ENCODE measurements around the gene BTNL8. TPM values are rescaled to one million over a fixed set of nuclear protein-coding genes. Genes with fewer than 3 reads are reported as not detected.

Gene BTNL8
- total and polyA plus RNA-seq, 2 donors: 0.24 to 0.46 TPM

DNA sequence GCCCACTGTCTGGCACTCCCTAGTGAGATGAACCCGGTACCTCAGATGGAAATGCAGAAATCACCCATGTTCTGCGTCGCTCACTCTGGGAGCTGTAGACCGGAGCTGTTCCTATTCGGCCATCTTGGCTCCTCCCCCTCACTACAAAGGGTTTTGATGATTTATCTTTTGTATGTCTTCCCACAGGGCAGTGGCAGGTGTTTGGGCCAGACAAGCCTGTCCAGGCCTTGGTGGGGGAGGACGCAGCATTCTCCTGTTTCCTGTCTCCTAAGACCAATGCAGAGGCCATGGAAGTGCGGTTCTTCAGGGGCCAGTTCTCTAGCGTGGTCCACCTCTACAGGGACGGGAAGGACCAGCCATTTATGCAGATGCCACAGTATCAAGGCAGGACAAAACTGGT lies 9.4 kb downstream of the BTNL8 start:
- no peak for DNase-seq (ENCODE audit: low read depth in 6 of 9, low spot score in 9 of 9)
- no peak overlapping the region for H3K4me3 ChIP-seq (ENCODE audit: low read length in 2 of 2)

DNA sequence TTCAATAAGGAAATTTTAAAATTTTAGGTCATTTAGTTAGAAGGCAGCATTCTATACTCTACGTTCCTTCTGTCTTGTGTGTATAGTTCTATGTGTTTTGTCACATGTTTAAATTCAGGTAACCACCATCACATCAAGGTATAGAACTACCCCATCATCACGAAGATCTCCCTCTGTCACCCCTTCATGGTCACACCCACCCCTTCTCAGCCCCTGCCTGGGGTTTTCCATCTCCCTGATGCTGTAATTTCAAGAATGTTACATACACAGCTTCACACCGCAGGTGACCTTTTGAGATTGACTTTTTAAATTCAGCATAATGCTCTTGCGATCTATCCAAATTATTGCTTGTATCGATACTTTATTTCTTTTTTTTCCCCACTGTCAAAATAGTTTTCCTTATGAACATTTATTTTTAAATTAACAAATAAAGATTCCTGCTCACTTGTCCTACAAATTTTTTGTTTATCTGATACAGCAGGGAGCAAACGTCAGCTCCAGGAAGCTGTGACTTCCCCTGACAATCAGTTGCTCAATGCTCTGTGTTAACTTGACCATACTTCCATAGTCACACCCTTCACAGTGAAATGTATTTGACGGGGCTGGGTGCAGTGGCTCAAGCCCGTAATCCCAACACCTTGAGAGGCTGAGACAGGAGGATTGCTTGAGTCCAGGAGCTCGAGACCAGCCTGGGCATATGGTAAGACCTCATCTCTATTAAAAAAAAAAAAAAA lies 10.2 kb downstream of the BTNL8 start:
- DNase-seq (ENCODE audit: low read depth in 6 of 9, low spot score in 9 of 9): no peak
- Histone ChIP-seq H3K4me3 (ENCODE audit: low read length in 2 of 2) (no peak overlapping the region), H3K27me3 (ENCODE audit: control insufficient read depth in 2 of 2, insufficient read depth in 1 of 2, low read length in 1 of 2) (no peaks in the 10 kb centered on the region), H3K27ac (ENCODE audit: low read depth in 1 of 2, low read length in 1 of 2) (no peak overlapping the region), H3K4me1 (ENCODE audit: control insufficient read depth in 2 of 2, insufficient read depth in 2 of 2, low read length in 2 of 2) (no peaks in the 10 kb centered on the region), H3K36me3 (ENCODE audit: control insufficient read depth in 2 of 2, insufficient read depth in 2 of 2, low read length in 1 of 2) (no peaks in the 10 kb centered on the region), H3K9me3 (ENCODE audit: control insufficient read depth in 2 of 2, insufficient read depth in 1 of 2, low read length in 1 of 2) (no peaks in the 10 kb centered on the region)
- WGBS: 76% methylated on average over 9 of the region's 9 CpGs

More for the DNA sequence above, 9.4 kb downstream of the BTNL8 start:
- no peaks in the 10 kb centered on the region for H3K9me3 ChIP-seq (ENCODE audit: control insufficient read depth in 2 of 2, insufficient read depth in 1 of 2, low read length in 1 of 2)
- no peaks in the 10 kb centered on the region for H3K36me3 ChIP-seq (ENCODE audit: control insufficient read depth in 2 of 2, insufficient read depth in 2 of 2, low read length in 1 of 2)
- H3K27me3 ChIP-seq (ENCODE audit: control insufficient read depth in 2 of 2, insufficient read depth in 1 of 2, low read length in 1 of 2): no peaks in the 10 kb centered on the region
- WGBS: 91% methylated on average over 9 of the region's 9 CpGs
- no peak overlapping the region for H3K27ac ChIP-seq (ENCODE audit: low read depth in 1 of 2, low read length in 1 of 2)
- H3K4me1 ChIP-seq (ENCODE audit: control insufficient read depth in 2 of 2, insufficient read depth in 2 of 2, low read length in 2 of 2): no peaks in the 10 kb centered on the region

DNA sequence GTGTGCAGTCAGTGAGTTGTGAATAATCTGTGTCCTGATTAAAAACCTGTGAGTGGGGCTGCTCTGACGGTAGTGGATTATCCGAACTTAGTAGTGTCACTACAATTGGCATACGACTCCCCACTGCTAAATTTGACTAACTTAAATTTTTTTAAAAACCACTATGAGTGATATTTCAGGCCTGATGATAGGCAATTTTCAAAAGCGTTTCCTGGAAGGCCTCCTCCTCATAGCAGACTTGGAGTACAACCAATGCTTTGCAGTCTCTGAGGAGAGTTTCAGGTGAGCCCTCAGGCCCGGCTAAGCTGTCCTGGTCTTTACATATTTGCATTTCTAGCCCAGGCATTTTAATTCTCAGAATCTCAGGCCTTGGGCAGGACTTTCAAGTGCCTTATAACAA lies 10.8 kb downstream of the BTNL8 start:
- WGBS: 82% methylated on average over 5 of the region's 5 CpGs
- no peaks in the 10 kb centered on the region for H3K36me3 ChIP-seq (ENCODE audit: control insufficient read depth in 2 of 2, insufficient read depth in 2 of 2, low read length in 1 of 2)
- no peaks in the 10 kb centered on the region for H3K4me1 ChIP-seq (ENCODE audit: control insufficient read depth in 2 of 2, insufficient read depth in 2 of 2, low read length in 2 of 2)
- no peaks in the 10 kb centered on the region for H3K27me3 ChIP-seq (ENCODE audit: control insufficient read depth in 2 of 2, insufficient read depth in 1 of 2, low read length in 1 of 2)
- no peaks in the 10 kb centered on the region for H3K9me3 ChIP-seq (ENCODE audit: control insufficient read depth in 2 of 2, insufficient read depth in 1 of 2, low read length in 1 of 2)
- no peak for DNase-seq (ENCODE audit: low read depth in 6 of 9, low spot score in 9 of 9)
- H3K4me3 ChIP-seq (ENCODE audit: low read length in 2 of 2): no peak overlapping the region
- H3K27ac ChIP-seq (ENCODE audit: low read depth in 1 of 2, low read length in 1 of 2): no peak overlapping the region

DNA sequence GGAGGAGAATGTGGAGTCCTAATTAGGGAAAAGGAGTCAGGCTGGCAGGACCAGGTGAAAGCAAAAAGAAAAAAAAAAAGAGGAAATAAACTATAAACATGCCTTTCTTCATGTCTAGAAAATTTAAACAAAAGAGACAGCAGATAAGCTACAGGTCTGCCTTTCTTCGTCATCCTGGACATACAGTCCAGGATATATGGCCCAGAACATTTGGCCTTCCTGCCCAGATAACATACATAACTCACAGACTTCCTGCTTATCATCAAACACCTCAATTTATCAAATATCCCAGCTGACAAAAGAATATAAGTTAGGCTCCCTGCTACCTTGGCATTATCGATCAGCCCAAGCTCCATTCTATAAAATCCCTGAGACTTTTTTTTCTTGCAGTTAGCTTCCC lies 11.2 kb downstream of the BTNL8 start:
- Histone ChIP-seq H3K27me3 (ENCODE audit: control insufficient read depth in 2 of 2, insufficient read depth in 1 of 2, low read length in 1 of 2) (no peaks in the 10 kb centered on the region), H3K27ac (ENCODE audit: low read depth in 1 of 2, low read length in 1 of 2) (no peak overlapping the region), H3K9me3 (ENCODE audit: control insufficient read depth in 2 of 2, insufficient read depth in 1 of 2, low read length in 1 of 2) (no peaks in the 10 kb centered on the region), H3K36me3 (ENCODE audit: control insufficient read depth in 2 of 2, insufficient read depth in 2 of 2, low read length in 1 of 2) (no peaks in the 10 kb centered on the region), H3K4me1 (ENCODE audit: control insufficient read depth in 2 of 2, insufficient read depth in 2 of 2, low read length in 2 of 2) (no peaks in the 10 kb centered on the region), H3K4me3 (ENCODE audit: low read length in 2 of 2) (no peak overlapping the region)
- 69% methylated on average over 2 of the region's 2 CpGs for WGBS
- no peak for DNase-seq (ENCODE audit: low read depth in 6 of 9, low spot score in 9 of 9)

DNA sequence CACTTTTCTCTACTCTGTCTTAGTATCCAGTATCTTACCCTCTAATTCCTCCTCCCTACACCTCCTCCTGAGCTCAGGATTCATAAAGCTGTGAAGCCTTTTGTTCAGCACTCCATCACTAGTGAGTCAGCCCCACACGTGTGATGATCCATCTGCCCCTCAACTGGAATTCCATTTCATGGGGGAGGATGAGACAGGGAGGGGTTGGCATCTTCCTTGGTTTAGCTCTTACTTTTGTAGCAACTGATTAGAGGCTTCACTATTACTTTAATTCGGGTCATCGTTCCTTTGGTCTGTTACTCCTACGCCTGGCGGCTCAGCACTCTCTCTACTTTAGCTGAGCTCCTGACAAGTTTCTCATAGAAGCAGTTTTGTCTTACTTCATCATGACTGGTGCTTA lies 11.8 kb downstream of the BTNL8 start:
- Histone ChIP-seq H3K27me3 (ENCODE audit: control insufficient read depth in 2 of 2, insufficient read depth in 1 of 2, low read length in 1 of 2) (no peaks in the 10 kb centered on the region), H3K4me3 (ENCODE audit: low read length in 2 of 2) (no peak overlapping the region), H3K9me3 (ENCODE audit: control insufficient read depth in 2 of 2, insufficient read depth in 1 of 2, low read length in 1 of 2) (no peaks in the 10 kb centered on the region), H3K27ac (ENCODE audit: low read depth in 1 of 2, low read length in 1 of 2) (no peak overlapping the region), H3K4me1 (ENCODE audit: control insufficient read depth in 2 of 2, insufficient read depth in 2 of 2, low read length in 2 of 2) (no peaks in the 10 kb centered on the region), H3K36me3 (ENCODE audit: control insufficient read depth in 2 of 2, insufficient read depth in 2 of 2, low read length in 1 of 2) (no peaks in the 10 kb centered on the region)
- no peak for DNase-seq (ENCODE audit: low read depth in 6 of 9, low spot score in 9 of 9)
- 97% methylated on average over 5 of the region's 5 CpGs for WGBS

DNA sequence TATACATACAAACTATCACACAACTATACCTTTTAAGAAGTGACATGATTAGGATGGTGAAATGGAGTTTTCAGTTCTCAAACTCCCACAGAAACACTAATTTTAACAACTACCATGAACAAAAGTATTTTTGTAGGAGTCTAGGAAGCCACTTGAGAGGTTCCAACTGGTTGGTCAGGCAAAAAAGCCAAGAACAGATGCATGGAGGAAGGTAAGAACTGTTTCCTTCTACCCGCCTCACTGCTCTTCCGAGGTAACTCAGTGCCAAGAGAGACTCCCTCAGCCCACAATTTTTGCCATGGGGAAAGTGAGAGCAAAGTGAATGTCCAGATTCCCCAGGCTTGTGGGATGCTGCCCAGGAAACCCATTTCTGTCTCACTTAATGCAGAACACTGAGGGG lies 15.7 kb downstream of the BTNL8 start:
- Histone ChIP-seq H3K27me3 (ENCODE audit: control insufficient read depth in 2 of 2, insufficient read depth in 1 of 2, low read length in 1 of 2) (no peaks in the 10 kb centered on the region), H3K27ac (ENCODE audit: low read depth in 1 of 2, low read length in 1 of 2) (no peak overlapping the region), H3K4me3 (ENCODE audit: low read length in 2 of 2) (no peak overlapping the region), H3K36me3 (ENCODE audit: control insufficient read depth in 2 of 2, insufficient read depth in 2 of 2, low read length in 1 of 2) (no peaks in the 10 kb centered on the region), H3K4me1 (ENCODE audit: control insufficient read depth in 2 of 2, insufficient read depth in 2 of 2, low read length in 2 of 2) (no peaks in the 10 kb centered on the region), H3K9me3 (ENCODE audit: control insufficient read depth in 2 of 2, insufficient read depth in 1 of 2, low read length in 1 of 2) (no peaks in the 10 kb centered on the region)
- no peak for DNase-seq (ENCODE audit: low read depth in 6 of 9, low spot score in 9 of 9)
- WGBS: 98% methylated on average over 2 of the region's 2 CpGs

DNA sequence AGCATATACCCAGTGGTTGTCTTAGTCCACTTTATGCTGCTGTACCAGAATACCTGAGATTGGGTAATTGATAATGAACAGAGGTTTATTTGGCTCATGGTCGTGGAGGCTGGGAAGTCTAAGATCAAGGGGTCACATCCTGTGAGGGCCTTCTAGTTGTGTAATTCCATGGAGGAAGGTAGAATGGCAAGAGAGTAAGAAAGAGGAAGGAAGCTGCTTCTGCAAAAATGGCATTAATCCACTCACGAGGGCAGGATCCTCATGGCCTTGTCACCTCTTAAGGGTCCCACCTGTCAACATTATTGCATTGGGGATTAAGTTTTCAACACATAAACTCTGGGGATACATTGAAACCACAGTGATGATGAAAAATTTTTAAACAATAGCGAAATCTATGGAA lies 17.0 kb downstream of the BTNL8 start:
- no peaks in the 10 kb centered on the region for H3K36me3 ChIP-seq (ENCODE audit: control insufficient read depth in 2 of 2, insufficient read depth in 2 of 2, low read length in 1 of 2)
- H3K27me3 ChIP-seq (ENCODE audit: control insufficient read depth in 2 of 2, insufficient read depth in 1 of 2, low read length in 1 of 2): no peaks in the 10 kb centered on the region
- H3K27ac ChIP-seq (ENCODE audit: low read depth in 1 of 2, low read length in 1 of 2): no peak overlapping the region
- no peaks in the 10 kb centered on the region for H3K4me1 ChIP-seq (ENCODE audit: control insufficient read depth in 2 of 2, insufficient read depth in 2 of 2, low read length in 2 of 2)
- H3K4me3 ChIP-seq (ENCODE audit: low read length in 2 of 2): no peak overlapping the region
- WGBS: 41% methylated on average over 3 of the region's 3 CpGs
- no peak for DNase-seq (ENCODE audit: low read depth in 6 of 9, low spot score in 9 of 9)
- no peaks in the 10 kb centered on the region for H3K9me3 ChIP-seq (ENCODE audit: control insufficient read depth in 2 of 2, insufficient read depth in 1 of 2, low read length in 1 of 2)

DNA sequence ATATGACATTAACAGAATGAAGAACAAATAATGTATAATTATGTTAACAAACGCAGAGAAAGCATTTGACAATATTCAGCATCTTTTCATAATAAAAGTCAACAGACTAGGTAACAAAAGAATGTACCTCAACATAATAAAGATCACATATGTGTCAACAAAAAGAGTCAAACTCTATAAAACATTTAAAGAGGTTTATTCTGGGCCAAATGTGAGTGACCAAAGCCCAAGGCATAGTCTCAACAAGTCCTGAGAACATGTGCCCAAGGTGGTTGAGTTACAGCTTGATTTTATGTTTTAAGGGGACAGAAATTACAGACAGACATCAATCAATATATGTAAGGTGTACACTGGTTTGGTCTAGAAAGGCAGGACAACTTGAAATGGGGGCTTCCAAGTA lies 19.4 kb downstream of the BTNL8 start:
- H3K4me1 ChIP-seq (ENCODE audit: control insufficient read depth in 2 of 2, insufficient read depth in 2 of 2, low read length in 2 of 2): no peaks in the 10 kb centered on the region
- H3K27me3 ChIP-seq (ENCODE audit: control insufficient read depth in 2 of 2, insufficient read depth in 1 of 2, low read length in 1 of 2): no peaks in the 10 kb centered on the region
- no peaks in the 10 kb centered on the region for H3K9me3 ChIP-seq (ENCODE audit: control insufficient read depth in 2 of 2, insufficient read depth in 1 of 2, low read length in 1 of 2)
- DNase-seq (ENCODE audit: low read depth in 6 of 9, low spot score in 9 of 9): no peak
- WGBS: 96% methylated on average over 1 of the region's 1 CpG
- H3K36me3 ChIP-seq (ENCODE audit: control insufficient read depth in 2 of 2, insufficient read depth in 2 of 2, low read length in 1 of 2): no peaks in the 10 kb centered on the region
- H3K4me3 ChIP-seq (ENCODE audit: low read length in 2 of 2): no peak overlapping the region
- no peak overlapping the region for H3K27ac ChIP-seq (ENCODE audit: low read depth in 1 of 2, low read length in 1 of 2)

DNA sequence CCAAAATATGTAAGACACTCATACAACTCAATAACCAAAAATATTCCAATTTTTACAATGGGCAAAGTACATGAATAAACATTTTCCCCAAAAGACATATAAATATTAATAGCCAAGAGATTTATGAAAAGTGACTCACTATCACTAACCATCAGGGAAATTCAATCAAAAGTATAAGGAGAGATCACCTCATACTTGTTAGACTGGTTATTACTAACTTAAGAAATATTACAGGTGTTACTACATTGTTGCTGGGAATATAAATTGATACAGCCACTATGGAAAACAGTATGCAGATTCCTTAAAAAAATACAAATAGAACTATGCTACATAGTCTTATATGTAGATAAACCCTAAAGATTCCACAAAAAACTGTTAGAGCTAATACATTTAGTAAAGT lies 21.8 kb downstream of the BTNL8 start:
- H3K36me3 ChIP-seq (ENCODE audit: control insufficient read depth in 2 of 2, insufficient read depth in 2 of 2, low read length in 1 of 2): no peaks in the 10 kb centered on the region

More for the DNA sequence above, 21.8 kb downstream of the BTNL8 start:
- no peaks in the 10 kb centered on the region for H3K4me1 ChIP-seq (ENCODE audit: control insufficient read depth in 2 of 2, insufficient read depth in 2 of 2, low read length in 2 of 2)
- no peak overlapping the region for H3K27ac ChIP-seq (ENCODE audit: low read depth in 1 of 2, low read length in 1 of 2)
- peaks cover 0 to 6% of the 10 kb centered on the region in 2 donors for H3K9me3 ChIP-seq (ENCODE audit: control insufficient read depth in 2 of 2, insufficient read depth in 1 of 2, low read length in 1 of 2)
- no peak for DNase-seq (ENCODE audit: low read depth in 6 of 9, low spot score in 9 of 9)
- H3K4me3 ChIP-seq (ENCODE audit: low read length in 2 of 2): no peak overlapping the region
- H3K27me3 ChIP-seq (ENCODE audit: control insufficient read depth in 2 of 2, insufficient read depth in 1 of 2, low read length in 1 of 2): no peaks in the 10 kb centered on the region

Measured in thymus (tissue), 11 donors.